ENCODE data around the gene STAG1. TPM values are rescaled to one million over a fixed set of nuclear protein-coding genes. Genes with fewer than 3 reads are reported as not detected.

STAG1 gene
- total RNA-seq, 1 donor = 58.6 TPM

- Histone ChIP-seq H4K20me1 (ENCODE audit: insufficient read depth, low read length) (no peaks in the 10 kb centered on the region), H3K27me3 (ENCODE audit: insufficient read depth, low read length) (no peaks in the 10 kb centered on the region), H3K36me3 (ENCODE audit: insufficient read depth, low read length) (no peaks in the 10 kb centered on the region), H3K4me2 (ENCODE audit: insufficient read depth, low read length) (no peak overlapping the region), H3K4me1 (ENCODE audit: insufficient read depth, low read length) (peaks cover 15% of the 10 kb centered on the region), H3K79me2 (ENCODE audit: insufficient read depth, low read length) (peaks cover 76% of the 10 kb centered on the region), H2AFZ (ENCODE audit: low read length) (no peak overlapping the region), H3K4me3 (ENCODE audit: insufficient read depth, low read length) (no peak overlapping the region), H3K9me3 (ENCODE audit: low read depth, low read length) (no peaks in the 10 kb centered on the region), H3K27ac (ENCODE audit: low read depth, low read length) (no peak overlapping the region)
- no peak for DNase-seq (ENCODE audit: insufficient read length, low spot score, missing footprints)
- TF ChIP-seq, protein P1, sequence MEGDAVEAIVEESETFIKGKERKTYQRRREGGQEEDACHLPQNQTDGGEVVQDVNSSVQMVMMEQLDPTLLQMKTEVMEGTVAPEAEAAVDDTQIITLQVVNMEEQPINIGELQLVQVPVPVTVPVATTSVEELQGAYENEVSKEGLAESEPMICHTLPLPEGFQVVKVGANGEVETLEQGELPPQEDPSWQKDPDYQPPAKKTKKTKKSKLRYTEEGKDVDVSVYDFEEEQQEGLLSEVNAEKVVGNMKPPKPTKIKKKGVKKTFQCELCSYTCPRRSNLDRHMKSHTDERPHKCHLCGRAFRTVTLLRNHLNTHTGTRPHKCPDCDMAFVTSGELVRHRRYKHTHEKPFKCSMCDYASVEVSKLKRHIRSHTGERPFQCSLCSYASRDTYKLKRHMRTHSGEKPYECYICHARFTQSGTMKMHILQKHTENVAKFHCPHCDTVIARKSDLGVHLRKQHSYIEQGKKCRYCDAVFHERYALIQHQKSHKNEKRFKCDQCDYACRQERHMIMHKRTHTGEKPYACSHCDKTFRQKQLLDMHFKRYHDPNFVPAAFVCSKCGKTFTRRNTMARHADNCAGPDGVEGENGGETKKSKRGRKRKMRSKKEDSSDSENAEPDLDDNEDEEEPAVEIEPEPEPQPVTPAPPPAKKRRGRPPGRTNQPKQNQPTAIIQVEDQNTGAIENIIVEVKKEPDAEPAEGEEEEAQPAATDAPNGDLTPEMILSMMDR (IDR thresholded peaks at IDR 0.05; ENCODE audit: extremely low read depth, low read depth, low read length) = no peak
These were observed 76.2 kb downstream of the STAG1 start for GRCh38 chr3:136676009-136676408.

DNA sequence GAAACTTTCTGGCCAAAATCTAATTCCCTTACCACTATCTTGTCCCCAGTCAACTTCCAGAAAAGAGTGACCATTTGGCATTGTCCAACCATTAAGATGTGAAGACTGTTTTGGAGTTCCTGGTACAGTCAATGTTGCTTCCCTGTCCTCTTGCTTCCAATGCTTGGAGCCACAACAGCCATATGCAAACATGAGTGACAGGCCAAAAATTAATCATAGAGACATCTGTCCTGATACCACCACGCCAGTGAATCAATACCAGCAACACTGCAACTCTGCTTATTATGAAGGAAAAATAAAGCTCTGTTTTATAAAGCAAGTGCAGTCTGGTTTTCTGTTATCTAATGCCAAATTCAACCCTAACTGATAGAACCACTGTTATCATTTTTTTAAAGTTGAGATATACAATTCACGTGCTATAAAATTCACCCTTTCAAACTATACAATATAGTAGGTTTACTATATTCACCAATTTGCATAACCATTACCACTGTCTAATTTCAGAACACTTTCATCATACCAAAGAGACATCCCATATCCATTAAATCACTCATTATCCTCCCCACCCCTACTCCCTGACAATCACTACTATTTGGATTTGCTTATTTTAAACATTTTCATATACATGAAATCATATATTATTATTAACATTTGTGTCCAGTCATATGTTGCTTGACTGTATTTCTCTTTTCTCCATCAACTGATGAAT lies 76.9 kb downstream of the STAG1 start:
- Histone ChIP-seq H3K27ac (ENCODE audit: low read depth, low read length) (no peak overlapping the region), H3K27me3 (ENCODE audit: insufficient read depth, low read length) (no peaks in the 10 kb centered on the region), H3K4me3 (ENCODE audit: insufficient read depth, low read length) (no peak overlapping the region), H3K4me2 (ENCODE audit: insufficient read depth, low read length) (no peak overlapping the region), H4K20me1 (ENCODE audit: insufficient read depth, low read length) (no peaks in the 10 kb centered on the region), H2AFZ (ENCODE audit: low read length) (no peak overlapping the region), H3K9me3 (ENCODE audit: low read depth, low read length) (no peaks in the 10 kb centered on the region), H3K79me2 (ENCODE audit: insufficient read depth, low read length) (peaks cover 79% of the 10 kb centered on the region), H3K4me1 (ENCODE audit: insufficient read depth, low read length) (peaks cover 15% of the 10 kb centered on the region), H3K36me3 (ENCODE audit: insufficient read depth, low read length) (no peaks in the 10 kb centered on the region)
- TF ChIP-seq, protein P1 (IDR thresholded peaks at IDR 0.05; ENCODE audit: extremely low read depth, low read depth, low read length) = no peak
- no peak for DNase-seq (ENCODE audit: insufficient read length, low spot score, missing footprints)

- Histone ChIP-seq H3K79me2 (ENCODE audit: insufficient read depth, low read length) (peaks cover 88% of the 10 kb centered on the region), H3K4me2 (ENCODE audit: insufficient read depth, low read length) (no peak overlapping the region), H3K36me3 (ENCODE audit: insufficient read depth, low read length) (no peaks in the 10 kb centered on the region), H3K4me1 (ENCODE audit: insufficient read depth, low read length) (peaks cover 12% of the 10 kb centered on the region), H3K9me3 (ENCODE audit: low read depth, low read length) (no peaks in the 10 kb centered on the region), H4K20me1 (ENCODE audit: insufficient read depth, low read length) (no peaks in the 10 kb centered on the region), H3K4me3 (ENCODE audit: insufficient read depth, low read length) (no peak overlapping the region), H2AFZ (ENCODE audit: low read length) (no peak overlapping the region), H3K27ac (ENCODE audit: low read depth, low read length) (peak overlapping the region; percentile 68), H3K27me3 (ENCODE audit: insufficient read depth, low read length) (no peaks in the 10 kb centered on the region)
- DNase-seq (ENCODE audit: insufficient read length, low spot score, missing footprints) = peak; percentile 15
- TF ChIP-seq, protein P1 (IDR thresholded peaks at IDR 0.05; ENCODE audit: extremely low read depth, low read depth, low read length) = no peak
These were observed 79.7 kb downstream of the STAG1 start for GRCh38 chr3:136672457-136672856.

- no peak overlapping the region for H3K4me2 ChIP-seq (ENCODE audit: insufficient read depth, low read length)
- no peak overlapping the region for H2AFZ ChIP-seq (ENCODE audit: low read length)
- H3K27ac ChIP-seq (ENCODE audit: low read depth, low read length) = peak overlapping the region; percentile 68
- peaks cover 12% of the 10 kb centered on the region for H3K4me1 ChIP-seq (ENCODE audit: insufficient read depth, low read length)
- peak; percentile 79 for DNase-seq (ENCODE audit: insufficient read length, low spot score, missing footprints)
- no peaks in the 10 kb centered on the region for H3K9me3 ChIP-seq (ENCODE audit: low read depth, low read length)
- H3K4me3 ChIP-seq (ENCODE audit: insufficient read depth, low read length) = no peak overlapping the region
- H3K27me3 ChIP-seq (ENCODE audit: insufficient read depth, low read length) = no peaks in the 10 kb centered on the region
- peaks cover 89% of the 10 kb centered on the region for H3K79me2 ChIP-seq (ENCODE audit: insufficient read depth, low read length)
- TF ChIP-seq, protein P1 (IDR thresholded peaks at IDR 0.05; ENCODE audit: extremely low read depth, low read depth, low read length) = no peak
- no peaks in the 10 kb centered on the region for H4K20me1 ChIP-seq (ENCODE audit: insufficient read depth, low read length)
- no peaks in the 10 kb centered on the region for H3K36me3 ChIP-seq (ENCODE audit: insufficient read depth, low read length)
These were observed 80.3 kb downstream of the STAG1 start for GRCh38 chr3:136671921-136672320.
